ELF-1 (cell line): ENCODE data around the gene USP1.

ENCODE experiments used
- DNase-seq: peaks from one replicate; pipeline ENCODE4 v3.0.0-alpha.2; 2016; ENCODE audit warnings: low read depth, low spot score

Gene USP1

GRCh38 chr1:62487956-62488355 is 51.1 kb downstream of the USP1 start:
- DNase-seq = no peak

GRCh38 chr1:62492521-62492920 is 55.7 kb downstream of the USP1 start:
- DNase-seq = no peak

DNA sequence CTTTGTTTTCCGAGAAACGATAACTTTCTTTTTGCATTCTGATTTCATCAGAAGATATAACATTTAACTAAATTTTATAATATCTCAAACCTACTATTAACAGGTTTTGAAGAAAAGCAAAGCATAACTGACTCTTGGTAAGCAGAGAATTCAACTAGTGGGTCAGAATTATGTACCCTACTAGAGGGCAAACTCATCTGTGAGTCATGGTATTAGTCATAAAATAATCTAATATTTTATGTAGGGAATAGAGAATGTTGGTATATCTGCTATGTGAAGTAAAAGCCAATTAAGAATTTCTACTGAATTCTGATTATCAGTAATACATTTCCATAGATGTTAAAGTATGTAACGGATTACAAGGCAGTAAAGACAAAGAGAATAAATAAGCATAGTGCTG is 56.8 kb downstream of the USP1 start:
- DNase-seq = no peak

- DNase-seq = no peak
Measured at GRCh38 chr1:62494137-62494536, 57.3 kb downstream of the USP1 start.

DNA sequence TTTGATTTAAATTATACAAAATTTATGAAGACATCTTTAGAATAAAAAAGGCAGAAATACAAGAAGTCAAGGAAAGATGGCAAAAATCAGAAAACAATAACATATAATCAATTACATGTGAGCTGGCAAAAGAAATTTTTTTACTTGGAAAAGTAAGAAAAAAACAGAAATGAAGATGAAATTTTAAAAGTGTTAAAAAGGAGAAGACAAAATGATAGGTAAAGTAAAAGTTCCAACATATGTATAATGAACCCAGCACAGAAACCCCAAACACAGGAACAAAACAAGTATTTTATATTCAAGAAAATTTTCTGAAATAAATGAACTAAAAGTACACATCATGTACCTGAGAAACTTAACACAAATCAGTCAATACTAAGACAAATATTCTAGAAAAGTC is 63.4 kb downstream of the USP1 start:
- DNase-seq = no peak
